Measurements from ENCODE around the gene DAB2IP. TPM values are rescaled to one million over a fixed set of nuclear protein-coding genes. Genes with fewer than 3 reads are reported as not detected.

Gene DAB2IP
- total and polyA plus RNA-seq, 4 donors, result 2.3 to 13.1 (median 5.4) TPM

GRCh38 chr9:121745396-121745695, 93.9 kb downstream of the DAB2IP start:
- Histone ChIP-seq H3K27ac (ENCODE audit: low read depth in 1 of 2, low read length in 2 of 2) (no peak overlapping the region), H3K27me3 (ENCODE audit: control insufficient read depth in 4 of 4, insufficient read depth in 4 of 4, low read length in 3 of 4) (no peaks in the 10 kb centered on the region), H3K36me3 (ENCODE audit: control insufficient read depth in 4 of 4, insufficient read depth in 3 of 4, low read depth in 1 of 4, low read length in 3 of 4) (no peaks in the 10 kb centered on the region), H3K4me3 (ENCODE audit: low read depth in 1 of 3, low read length in 3 of 3) (no peak overlapping the region), H3K9ac (ENCODE audit: low read depth in 1 of 2, low read length in 2 of 2) (no peak overlapping the region), H3K4me1 (ENCODE audit: control insufficient read depth in 4 of 4, insufficient read depth in 4 of 4, low read length in 3 of 4) (peaks cover 0 to 22% (median 13%) of the 10 kb centered on the region in 4 donors), H3K9me3 (ENCODE audit: control insufficient read depth in 4 of 4, low read length in 3 of 4) (no peaks in the 10 kb centered on the region)
- WGBS, result 91% methylated on average over 4 of the region's 4 CpGs
- TF ChIP-seq NR2F2 (IDR thresholded peaks at IDR 0.05), result no peak
- no peak for TF ChIP-seq REST (IDR thresholded peaks at IDR 0.05)
- DNase-seq (ENCODE audit: low spot score), result no peak

- no peaks in the 10 kb centered on the region for H3K27me3 ChIP-seq (ENCODE audit: control insufficient read depth in 4 of 4, insufficient read depth in 4 of 4, low read length in 3 of 4)
- H3K4me1 ChIP-seq (ENCODE audit: control insufficient read depth in 4 of 4, insufficient read depth in 4 of 4, low read length in 3 of 4), result peaks cover 4 to 22% (median 14%) of the 10 kb centered on the region in 4 donors
- 88% methylated on average over 5 of the region's 5 CpGs for WGBS
- H3K9me3 ChIP-seq (ENCODE audit: control insufficient read depth in 4 of 4, low read length in 3 of 4), result no peaks in the 10 kb centered on the region
- no peak for TF ChIP-seq YY1 (IDR thresholded peaks at IDR 0.05)
- no peak for TF ChIP-seq NR2F2 (IDR thresholded peaks at IDR 0.05)
- no peak for TF ChIP-seq TAF1 (conservative IDR thresholded peaks at IDR 0.05)
- TF ChIP-seq EGR1 (IDR thresholded peaks at IDR 0.05; ENCODE audit: low read depth in 2 of 2), result no peak
- TF ChIP-seq GABPA (IDR thresholded peaks at IDR 0.05 in 1 of 2, conservative IDR thresholded peaks at IDR 0.05 in 1 of 2), result no peak
- TF ChIP-seq FOXA1 (IDR thresholded peaks at IDR 0.05), result no peak
- no peak for TF ChIP-seq REST (IDR thresholded peaks at IDR 0.05)
- no peak for TF ChIP-seq RXRA (IDR thresholded peaks at IDR 0.05)
- TF ChIP-seq MAX (IDR thresholded peaks at IDR 0.05), result no peak
- no peak for TF ChIP-seq ZBTB33 (IDR thresholded peaks at IDR 0.05)
- TF ChIP-seq ATF3 (IDR thresholded peaks at IDR 0.05), result no peak
- no peak for TF ChIP-seq SP1 (IDR thresholded peaks at IDR 0.05)
- no peak for TF ChIP-seq HNF4A (conservative IDR thresholded peaks at IDR 0.05)
- TF ChIP-seq RAD21 (IDR thresholded peaks at IDR 0.05), result no peak
- TF ChIP-seq JUND (IDR thresholded peaks at IDR 0.05), result no peak
- no peaks in the 10 kb centered on the region for H3K36me3 ChIP-seq (ENCODE audit: control insufficient read depth in 4 of 4, insufficient read depth in 3 of 4, low read depth in 1 of 4, low read length in 3 of 4)
- no peak for DNase-seq (ENCODE audit: low spot score)
- no peak overlapping the region for H3K9ac ChIP-seq (ENCODE audit: low read depth in 1 of 2, low read length in 2 of 2)
- no peak overlapping the region for H3K4me3 ChIP-seq (ENCODE audit: low read depth in 1 of 3, low read length in 3 of 3)
- H3K27ac ChIP-seq (ENCODE audit: low read depth in 1 of 2, low read length in 2 of 2), result no peak overlapping the region
These were observed 95.0 kb downstream of the DAB2IP start for GRCh38 chr9:121746411-121746810.

Measured in liver (tissue), 9 donors.